TTC549 (cell line): Measurements from ENCODE around the gene USP3.

ENCODE experiments used
- FAIRE-seq: peaks from 2 replicates; lab custom pipeline; 2012; peaks lifted over from hg19 to GRCh38; lab: Jason Lieb, UNC

The USP3 gene, protein sequence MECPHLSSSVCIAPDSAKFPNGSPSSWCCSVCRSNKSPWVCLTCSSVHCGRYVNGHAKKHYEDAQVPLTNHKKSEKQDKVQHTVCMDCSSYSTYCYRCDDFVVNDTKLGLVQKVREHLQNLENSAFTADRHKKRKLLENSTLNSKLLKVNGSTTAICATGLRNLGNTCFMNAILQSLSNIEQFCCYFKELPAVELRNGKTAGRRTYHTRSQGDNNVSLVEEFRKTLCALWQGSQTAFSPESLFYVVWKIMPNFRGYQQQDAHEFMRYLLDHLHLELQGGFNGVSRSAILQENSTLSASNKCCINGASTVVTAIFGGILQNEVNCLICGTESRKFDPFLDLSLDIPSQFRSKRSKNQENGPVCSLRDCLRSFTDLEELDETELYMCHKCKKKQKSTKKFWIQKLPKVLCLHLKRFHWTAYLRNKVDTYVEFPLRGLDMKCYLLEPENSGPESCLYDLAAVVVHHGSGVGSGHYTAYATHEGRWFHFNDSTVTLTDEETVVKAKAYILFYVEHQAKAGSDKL

DNA sequence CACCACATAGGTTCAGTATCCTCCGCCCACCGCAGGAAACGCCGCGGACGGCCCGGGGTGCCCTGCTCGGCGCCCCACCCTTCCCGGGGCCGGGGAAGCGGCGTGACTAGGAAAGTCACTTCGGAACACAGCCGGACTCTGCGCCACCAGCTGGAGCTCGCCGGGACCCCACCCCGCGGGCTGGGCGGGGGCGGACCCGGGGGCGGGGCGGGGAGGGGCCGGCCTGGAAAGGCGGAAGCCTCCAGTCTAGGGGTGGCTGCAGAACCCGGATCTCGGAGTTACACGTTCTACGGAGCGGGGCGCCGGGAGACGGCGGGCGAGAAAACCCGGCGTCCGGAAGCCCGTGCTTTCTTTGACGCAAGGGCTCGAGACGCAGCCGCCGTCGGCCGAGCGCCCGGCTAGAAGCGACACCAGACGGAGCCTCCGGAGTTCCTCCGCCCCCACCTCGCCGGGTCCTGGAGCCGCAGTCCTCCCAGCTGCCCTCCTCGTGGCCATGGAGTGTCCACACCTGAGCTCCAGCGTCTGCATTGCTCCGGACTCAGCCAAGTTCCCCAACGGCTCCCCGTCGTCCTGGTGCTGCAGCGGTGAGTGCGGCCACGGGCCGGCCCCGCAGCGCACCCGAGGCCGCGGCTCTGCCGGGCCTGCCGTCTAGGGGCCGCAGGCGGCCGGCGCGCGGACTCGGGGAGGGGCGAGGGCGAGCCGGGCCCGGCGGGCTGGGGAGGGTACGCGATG lies at the start of gene USP3:
USP3 (plus strand) TSS at position 347 of the 732 bp plus-strand sequence; CDS start at position 494, 147 bp downstream.
- FAIRE-seq = no peak

DNA sequence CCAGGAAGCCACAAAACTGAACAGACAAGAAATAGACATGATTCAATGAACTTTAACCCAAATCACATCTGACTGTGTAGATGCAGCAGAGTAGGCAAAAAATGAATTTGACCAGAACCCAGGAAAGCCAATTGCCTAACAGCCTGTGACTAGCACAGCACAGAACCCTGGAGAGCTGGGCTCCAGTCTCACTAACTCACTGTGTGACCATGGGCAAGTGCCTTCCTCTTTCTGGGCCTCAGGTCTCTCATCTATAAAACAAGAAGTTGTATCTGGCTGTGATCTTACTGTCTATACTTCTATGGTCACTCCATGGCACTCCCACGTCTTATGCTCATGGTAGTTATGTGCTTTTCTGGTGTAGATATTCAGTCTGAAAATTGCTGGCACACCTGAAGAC lies 48.1 kb upstream of the USP3 start:
- FAIRE-seq = no peak

DNA sequence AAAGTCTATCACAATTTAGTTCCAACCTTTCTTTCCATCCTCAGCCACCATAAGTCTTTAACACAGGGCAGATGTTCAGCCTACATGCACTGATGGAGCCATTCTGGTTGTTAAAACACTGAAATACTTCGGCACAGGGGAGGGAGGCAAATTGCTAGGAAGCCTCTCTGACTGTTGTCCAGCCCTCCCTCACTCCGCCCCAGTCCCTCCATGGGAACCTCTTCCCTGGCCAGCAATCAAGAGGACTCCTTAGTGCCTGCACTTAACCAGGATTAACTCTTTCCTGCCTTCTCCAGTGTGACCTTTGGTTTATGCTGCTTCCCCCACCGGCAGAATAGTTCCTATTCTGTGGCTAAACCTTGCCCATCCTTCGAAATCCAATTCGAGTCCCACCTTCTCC lies 47.0 kb upstream of the USP3 start:
- FAIRE-seq = no peak

DNA sequence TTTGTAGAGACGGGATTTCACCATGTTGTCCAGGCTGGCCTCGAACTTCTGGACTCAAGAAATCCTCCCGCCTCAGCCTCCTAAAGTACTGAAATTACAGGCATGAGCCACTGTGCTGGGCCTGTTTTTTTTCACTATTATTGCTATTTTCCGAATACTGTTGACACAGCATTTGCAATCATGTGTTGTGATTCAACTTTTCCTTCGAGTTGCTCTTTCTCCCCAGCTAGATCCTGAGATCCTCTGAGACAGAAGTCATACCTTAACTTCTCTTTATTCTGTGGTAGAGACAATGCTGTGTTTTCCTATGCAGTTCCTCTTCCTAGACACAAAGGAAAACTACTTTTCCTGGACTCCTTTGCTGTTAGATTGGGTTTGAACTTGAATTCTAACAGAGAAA lies 46.4 kb upstream of the USP3 start:
- FAIRE-seq = no peak

DNA sequence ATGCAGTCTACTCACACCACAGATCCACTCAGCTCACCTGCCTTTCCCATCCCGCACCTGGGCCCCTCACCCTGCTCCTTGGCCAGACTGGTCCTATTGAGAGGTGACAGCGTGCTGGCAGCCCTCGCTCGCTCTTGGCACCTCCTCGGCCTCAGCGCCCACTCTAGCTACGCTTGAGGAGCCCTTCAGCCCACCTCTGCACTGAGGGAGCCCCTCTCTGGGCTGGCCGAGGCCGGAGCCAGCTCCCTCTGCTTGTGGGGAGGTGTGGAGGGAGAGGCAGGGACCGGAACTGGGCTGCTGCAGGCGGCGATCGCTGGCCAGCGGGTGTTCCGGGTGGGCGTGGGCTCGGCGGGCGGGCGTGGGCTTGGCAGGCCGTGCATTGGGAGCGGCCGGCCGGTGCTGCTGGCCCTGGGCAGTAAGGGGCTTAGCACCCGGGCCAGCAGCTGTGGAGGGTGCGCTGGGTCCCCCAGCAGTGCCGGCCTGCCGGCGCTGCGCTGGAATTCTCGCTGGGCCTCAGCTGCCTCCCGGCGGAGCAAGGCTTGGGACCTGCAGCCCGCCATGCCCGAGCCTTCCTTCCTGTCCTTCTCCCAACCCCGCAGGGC lies 45.5 kb upstream of the USP3 start:
- FAIRE-seq = no peak

DNA sequence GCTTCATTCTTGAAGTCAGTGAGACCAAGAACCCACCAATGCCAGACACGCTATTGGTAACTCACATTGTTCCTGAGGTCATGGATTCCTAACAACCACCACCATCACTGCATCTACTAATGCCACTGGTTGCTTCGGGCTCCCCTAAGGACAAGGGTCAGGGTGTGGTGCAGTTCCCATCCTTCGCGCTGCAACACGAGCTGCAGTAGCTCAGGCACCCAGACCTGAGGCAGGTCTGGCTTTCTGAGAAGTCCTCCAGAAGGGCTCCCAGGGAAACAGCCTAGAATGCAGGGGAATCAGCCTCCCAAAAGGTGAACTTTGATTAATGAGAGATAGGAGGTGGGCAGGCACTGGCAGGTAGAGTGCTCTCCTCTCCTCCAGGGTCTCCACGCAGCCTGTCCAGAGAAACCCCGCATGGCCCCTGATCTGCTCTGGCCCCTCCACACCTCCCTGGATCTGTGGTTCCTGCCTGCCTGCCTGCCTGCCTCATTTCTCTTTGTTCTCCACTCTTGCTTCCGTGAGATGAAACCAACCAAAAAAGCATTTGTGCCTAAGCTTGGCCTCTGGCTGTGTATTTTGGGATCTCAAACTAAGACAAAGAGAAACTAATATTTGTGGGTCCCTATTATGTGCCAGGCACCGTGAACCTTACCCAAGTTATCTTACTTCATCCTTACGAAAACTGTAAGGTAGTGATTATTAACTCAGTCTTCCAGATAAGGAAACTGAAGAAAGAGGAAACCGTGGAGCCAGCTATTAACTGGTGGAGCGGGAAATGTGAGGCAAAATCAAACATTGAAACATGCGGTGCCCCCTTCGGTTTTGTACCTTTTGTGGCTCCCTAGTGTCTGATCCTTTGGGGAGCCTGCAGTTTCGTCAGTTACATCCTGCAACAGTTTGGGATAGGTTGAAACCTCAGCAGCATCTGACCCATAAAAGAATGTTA lies 43.9 kb upstream of the USP3 start:
- FAIRE-seq = no peak

DNA sequence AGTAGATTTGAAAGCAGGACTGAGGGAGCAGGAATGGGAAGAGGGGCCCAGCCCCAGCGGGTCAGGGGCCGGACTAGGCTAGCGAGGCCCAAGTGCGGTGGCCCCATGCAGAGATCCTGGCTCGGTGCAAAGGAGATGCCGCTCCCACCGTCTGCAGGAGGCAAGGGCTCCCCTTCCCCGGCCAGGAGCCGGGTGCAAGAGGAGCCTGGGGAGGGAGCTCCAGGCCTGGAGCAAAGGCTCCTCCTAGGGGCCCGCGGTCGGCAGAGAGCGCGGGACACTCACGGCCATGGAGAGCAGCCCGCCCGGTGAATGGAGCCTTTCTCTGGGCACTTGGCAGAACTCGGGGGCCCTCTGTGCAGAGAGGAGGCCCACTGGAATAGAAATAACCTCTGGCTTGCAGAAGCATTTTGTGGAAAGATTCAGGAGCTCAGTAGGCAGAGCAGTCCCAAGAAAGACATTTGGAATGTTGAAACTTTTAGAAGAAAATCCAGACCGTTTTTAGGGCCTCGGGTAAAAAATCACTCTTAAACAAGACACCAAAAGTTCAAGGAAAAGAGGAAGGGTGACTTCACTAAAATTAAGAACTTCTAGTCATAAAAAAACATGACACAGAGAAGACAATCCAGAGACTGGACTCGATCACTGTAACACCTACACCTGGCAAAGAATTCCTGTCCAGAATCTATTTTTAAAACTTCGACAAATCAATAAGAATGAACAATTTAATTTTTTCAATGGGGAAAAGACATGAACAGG lies 43.0 kb upstream of the USP3 start:
- FAIRE-seq = no peak

DNA sequence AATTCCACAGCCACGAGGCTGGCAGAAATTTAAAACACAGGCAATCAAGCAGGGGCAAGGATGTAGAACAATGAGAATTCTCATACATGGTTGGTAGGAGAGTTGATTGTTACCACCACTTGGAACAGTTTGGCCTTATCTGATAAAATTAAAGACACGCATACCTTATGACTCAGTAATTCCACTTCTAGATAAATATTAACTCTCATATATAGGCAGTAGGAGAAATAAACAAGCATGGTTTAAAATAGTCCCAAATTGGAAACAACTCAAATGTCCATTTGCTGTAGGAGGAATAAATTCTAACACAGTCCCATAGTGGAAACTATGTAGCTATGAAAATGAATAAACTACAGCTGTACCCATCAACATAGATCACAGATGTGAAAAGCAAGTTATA lies 42.3 kb upstream of the USP3 start:
- no peak for FAIRE-seq

DNA sequence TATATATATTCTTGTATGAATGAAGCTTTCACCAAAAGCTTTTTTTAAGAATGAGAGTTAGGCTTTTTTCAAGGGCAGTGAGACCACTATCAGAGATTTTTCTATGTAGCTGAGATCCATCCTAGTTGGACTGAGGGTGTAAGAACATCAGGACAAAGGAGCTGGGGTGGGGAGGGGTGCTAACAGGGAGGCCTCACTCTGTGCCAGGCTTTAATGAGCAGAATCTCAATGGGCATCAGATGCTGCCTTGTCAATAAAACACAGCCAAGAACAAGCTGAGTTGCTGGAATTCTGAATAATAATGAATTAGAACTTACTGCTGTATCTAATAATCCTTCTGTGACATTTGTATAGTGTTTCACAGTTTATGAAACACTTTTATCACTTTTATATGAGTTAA lies 41.4 kb upstream of the USP3 start:
- FAIRE-seq = no peak

DNA sequence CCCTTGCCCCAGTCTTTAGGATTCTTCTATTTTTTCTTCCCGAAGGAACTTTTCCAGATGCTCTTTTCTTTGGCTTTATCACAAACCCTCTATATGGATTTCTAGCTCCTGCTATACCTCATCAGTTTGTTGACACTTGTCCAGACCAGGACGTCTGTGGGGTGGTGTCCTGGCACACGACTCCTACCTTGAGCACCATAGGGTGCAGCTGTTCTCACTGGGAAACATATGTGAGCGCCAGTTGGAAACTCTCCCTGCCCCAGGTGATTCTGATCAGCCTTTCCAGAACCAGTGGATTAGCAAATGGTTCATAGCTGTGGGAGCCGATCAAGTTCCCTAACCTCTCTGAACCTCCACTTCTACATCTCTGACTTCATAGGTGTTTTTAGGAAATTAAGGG lies 40.6 kb upstream of the USP3 start:
- no peak for FAIRE-seq

DNA sequence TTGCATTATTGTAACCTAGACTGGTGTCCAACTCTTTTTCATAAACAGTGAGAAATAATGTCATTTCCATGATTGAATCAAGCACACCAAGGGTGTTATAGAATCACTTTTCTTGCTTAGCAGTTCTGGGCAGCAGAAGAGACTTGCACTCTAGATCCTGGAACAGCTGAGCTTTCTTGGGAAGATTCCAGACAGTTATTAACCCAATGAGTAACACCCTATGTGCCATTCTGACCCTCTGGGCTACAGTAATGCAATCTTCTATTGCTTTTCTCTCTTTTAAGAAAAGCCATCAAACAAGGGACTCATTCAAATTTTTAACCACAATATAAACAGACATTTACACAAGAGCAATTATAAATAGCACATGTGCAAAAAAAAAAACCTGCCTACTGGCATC lies 39.3 kb upstream of the USP3 start:
- no peak for FAIRE-seq

DNA sequence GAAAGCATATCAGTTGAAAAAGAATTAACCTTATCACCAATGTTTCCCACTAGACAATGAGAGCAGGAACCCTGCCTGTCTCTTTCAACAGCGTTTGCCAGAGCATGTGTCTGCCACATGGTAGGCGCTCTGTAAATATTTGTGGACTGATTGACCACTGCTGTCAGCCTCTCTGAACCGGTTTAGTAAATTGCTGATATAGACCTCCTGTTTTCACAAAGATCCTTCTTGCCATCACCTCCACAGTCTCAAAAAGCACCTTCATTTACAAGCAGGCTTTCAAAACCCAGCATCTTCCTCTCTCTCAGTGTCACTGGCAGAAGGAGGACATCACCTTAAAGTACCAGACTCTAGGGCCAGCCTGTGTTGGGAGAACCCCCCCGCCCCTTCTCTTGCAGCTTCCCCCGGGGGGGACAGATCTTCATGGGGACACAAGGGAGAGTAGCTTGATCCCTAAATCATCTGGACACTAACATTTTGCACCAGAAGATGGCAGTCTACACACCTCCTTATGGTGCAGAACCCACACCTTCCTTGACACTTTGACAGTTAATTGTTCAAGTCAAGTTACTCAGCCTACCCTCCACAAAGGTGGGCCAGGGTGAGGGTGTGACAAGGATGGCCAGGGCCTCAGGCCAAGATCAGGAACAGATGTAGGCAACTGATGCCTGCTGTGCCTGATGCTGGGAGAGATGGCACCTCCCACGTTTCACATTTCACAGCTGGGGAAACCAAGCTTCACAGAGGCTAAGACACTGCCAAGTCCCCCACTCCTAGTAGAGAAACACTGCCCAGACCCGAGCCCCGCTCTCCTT lies 37.8 kb upstream of the USP3 start:
- no peak for FAIRE-seq

DNA sequence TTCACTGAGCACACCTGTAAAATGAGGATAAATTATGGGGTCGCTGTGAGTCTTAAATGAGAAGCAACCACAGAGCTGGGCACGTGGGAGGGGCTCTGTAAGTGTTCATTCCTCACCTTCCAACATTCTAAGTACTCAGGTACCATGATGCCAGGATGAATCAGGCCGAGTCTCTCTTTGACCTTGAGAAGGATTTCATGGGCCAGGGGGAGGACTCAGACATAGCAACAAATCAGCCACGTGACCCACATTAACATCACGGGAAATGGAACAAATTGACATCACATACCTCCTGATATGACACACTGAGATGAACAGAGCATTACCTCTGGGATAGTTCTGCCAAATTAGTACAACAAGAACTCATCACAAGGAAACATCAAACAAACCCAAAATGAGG lies 35.2 kb upstream of the USP3 start:
- no peak for FAIRE-seq

DNA sequence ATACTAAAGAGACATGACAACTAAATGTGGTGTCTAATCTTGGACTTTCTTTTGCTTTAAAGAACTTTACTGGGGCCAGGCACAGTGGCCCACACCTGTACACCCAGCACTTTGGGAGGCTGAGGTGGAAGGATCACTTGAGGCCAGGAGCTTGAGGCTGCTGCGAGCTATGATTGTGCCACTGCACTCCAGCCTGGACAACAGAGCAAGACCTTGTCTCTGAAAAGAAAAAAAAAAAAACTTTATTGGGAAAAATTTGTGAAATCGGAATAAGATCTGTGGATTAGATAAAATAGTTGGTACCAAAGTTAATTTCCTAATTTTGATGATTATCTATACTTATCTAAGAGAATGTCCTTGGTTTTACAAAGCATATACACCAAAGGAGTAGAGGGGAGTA lies 34.4 kb upstream of the USP3 start:
- FAIRE-seq = no peak

DNA sequence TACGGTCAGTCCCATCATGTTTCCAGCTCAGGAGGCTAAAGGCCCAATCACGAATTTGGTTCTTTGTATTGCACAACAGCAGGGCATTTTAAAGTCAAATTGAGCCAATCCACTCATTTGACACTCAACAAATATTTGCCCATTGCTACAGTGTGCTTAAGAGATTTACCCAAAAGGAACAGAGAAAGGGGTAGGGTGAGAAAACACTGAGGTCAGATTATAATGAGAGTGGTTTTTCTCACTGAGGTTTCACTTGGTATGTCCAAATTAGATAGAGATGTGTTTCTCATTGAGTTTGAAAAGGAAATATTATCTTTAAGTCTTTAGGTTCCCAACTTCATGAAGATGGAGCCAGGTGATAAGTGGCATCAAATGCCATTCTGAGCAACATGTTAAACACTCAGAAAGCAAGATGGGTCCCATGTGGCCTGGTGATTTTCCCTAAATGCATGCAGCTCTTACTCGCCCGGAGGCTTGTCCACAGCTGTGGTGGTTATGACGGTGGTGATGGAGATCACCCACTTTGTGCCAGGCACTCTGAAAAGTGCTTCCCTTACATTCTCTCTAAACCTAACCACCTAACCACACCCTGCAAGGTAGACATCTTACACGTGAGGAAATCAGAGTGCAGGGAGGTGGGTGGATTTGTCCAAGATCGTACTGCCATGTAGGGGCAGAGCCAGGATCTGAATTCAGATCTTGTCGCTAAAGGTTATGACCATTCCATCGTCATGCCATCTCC lies 31.2 kb upstream of the USP3 start:
- no peak for FAIRE-seq

DNA sequence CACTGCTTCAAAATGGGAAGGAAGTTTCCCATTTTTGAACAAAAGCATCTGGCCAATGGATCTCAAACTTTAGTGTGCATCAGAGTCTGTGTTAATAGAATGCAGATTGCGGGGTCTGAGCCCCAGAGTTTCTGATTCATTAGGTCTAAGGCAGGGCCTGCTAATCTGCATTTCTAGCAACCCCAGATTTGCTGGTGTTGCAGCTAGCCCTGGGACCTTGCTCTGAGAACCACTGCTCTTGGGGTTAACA lies 30.7 kb upstream of the USP3 start:
- no peak for FAIRE-seq

DNA sequence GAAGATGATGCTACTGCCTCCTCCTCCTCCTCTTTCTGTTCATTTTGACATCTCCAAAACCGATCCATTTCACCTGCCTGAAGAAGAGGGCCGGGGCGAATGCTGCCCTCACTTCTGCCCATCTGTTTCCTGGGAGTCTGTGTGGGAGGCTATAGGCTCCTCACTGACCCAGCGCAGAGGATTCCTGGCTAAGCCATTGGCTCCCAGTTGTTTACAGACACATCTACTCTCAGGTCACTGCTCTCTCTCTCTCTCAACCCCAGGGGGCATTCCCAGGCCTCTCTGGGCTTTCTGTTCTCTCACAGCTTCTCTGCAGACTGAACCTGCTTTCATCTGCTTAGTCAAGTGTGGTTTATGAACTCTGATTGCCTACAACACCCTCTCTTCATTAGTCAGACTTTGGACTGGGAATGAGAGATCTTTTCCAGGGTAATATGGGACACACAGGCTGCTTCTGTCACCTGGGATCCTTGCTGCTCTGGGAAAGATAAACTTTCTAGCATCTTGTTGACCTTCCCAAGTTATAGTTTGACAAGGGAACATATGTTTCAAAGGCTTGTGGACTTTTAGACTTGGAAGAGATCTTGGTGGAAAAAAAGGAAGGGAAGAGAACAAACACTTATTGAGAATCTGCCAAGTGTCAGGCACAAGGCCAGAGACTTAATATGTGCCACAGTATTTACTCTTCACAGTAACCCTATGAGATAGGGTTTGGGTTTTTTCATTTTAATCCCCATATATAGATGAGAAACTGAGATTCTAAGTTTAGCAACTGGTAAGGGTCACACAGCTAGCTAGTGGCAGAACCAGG lies 30.2 kb upstream of the USP3 start:
- no peak for FAIRE-seq

DNA sequence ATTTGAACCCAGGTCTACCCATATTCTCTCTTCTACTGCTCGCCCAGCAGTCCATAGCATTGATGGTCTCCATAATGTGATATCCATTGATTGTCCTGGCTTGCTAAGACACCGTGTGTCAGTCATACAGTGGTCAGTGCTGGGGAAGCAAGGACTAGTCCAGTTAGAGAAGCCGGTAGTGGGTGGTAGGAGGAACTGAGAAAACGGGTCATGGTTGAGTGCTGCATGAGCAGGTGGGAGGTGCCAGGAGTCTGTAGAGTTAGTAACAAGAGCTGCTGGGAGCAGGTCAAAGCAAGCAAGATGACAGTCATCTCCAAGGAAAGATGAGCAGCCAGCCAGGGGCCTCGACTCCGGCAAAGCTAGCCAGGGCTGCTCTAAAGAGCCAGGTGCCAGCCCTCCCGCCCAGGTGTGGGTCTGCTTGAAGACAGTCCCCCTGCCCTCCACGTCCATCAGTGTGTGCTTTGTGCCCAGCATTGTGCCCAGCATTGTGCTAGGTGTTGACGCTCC lies 29.5 kb upstream of the USP3 start:
- FAIRE-seq = no peak

DNA sequence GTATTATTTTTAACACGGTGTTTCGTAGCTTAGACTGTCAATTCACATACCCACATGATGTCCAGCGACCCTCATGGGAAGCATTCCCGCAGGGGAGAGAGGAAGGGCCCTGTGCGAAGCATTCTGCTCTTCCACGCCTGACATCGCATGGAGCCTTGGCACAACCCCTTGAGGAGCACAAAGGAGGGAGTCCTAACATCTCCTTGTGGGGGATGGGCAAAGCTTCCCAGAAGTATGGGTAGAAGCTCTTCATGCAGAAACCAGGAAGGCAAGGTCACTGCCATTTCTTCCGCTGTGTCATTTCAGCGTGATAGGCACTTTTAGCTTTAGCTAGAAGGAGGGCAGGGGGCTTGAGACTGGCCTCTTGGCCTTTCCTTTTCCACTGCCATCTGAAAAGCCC lies 28.7 kb upstream of the USP3 start:
- FAIRE-seq = no peak
